ENCODE data around the gene DNAH2.

DNAH2 gene

DNA sequence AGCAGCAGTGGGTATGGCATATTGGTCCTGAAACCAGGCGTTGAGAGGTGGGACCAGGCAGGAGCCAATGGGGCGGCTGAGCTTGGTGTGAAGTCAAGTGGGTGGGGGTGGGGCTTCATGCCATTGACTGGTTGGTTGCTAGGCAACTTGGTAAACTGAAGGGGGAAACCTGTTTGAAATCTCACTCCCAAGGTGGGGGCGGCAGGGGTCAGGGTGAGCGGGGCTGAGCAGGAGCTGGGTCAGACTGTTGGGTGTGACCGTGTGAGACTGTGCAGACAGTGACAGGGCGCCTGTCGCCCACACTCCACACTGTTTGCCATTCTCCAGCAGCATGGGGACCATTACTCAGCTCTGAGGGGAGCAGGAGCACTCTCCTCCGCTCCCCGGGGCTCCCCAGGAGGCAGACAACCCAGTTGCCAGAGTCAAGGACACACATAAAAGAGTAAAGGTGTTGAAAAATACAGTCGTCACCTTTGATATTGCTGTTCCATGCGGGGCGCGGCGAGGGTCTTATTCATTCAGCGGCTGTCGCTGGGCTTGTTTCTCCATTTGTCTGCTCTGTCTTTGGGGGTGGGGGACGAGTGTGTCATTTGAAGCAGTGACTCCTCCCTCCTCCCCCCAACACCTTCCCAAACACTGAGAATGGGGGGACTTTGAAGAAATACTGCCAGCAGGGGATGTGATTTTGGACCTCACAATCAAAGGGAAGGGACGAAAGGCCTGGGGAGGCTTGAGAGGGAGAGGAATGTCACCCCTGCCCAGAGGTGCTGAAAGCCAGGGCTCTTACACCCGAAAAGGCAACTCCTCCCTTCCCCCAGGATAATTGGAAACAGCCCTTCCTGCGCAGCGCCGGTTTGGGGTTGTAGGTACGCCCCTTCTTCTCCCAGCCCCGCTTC lies 13.7 kb upstream of the DNAH2 start:
- DNase-seq, result no peak

DNA sequence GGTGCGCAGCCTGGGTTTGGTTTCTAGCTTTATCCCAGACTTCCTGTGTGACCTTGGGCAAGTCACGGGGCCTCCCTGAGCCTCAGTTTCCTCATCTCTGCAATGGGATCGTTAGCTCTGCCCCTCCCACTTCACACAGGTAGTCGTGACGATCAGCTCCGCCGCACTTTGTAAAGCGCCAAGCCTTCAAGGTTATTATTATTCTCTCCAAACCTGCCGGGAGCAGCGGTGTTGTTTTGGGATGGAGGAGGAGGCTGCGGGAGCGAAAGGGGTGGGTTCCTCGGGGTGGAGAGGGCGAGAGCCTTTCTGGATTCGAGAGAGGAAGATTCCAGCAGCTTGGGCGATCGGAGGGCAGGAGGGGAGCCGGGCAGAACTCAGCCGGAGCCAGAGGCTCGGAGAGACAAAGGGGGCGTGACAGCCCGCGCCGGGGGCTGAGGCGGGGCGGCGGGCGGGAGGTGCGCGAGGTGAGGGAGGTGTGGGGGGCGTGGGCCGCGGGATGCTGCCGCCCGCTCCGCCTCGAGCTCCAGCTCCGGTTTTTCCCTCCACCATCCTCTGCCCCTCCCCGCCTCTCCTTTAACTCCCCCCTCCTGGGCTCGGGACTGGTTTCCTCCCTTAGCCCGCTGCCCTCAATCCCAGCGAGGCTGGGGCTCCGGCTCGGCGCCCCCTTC lies 12.8 kb upstream of the DNAH2 start, which contains the start of gene EFNB3:
Gene EFNB3, plus strand, starts transcription at position 602 of the 668 bp plus-strand sequence. CDS start 397 bp downstream, outside the sequence.
- DNase-seq, result no peak

DNA sequence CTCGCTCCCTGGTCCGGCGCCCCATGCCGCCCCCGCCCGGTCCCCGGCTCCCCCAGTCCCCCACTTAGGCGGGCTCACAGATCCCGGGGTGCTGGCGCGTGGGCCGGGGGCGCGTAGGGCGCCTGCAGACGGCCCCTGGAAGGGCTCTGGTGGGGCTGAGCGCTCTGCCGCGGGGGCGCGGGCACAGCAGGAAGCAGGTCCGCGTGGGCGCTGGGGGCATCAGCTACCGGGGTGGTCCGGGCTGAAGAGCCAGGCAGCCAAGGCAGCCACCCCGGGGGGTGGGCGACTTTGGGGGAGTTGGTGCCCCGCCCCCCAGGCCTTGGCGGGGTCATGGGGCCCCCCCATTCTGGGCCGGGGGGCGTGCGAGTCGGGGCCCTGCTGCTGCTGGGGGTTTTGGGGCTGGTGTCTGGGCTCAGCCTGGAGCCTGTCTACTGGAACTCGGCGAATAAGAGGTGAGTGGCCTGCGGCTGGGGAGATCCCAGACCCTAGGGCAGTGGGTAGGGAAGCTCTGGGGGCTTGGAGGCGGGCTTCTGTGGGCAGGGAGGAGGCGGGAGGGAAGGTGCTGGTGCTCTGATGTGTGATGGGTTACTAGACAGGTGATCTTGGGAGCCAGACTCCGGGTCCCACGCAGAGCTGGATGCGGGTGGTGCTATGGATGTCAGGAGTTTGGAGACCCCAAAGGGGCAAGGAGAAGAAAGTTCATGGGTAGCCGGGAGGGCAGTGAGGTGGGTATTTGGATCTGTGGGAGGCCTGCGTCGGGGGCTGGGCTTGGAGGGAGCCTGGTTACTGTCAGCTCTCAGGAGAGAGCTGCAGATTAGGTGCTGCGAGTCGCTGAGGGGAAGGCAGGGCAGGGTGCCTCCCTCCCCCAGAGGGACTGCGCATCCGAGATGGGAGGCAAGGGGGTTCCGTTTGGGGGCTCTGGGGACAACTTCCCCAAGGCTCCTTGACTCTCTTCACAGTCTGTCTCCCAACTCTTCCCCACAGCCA lies 12.0 kb upstream of the DNAH2 start:
- no peak for DNase-seq

DNA sequence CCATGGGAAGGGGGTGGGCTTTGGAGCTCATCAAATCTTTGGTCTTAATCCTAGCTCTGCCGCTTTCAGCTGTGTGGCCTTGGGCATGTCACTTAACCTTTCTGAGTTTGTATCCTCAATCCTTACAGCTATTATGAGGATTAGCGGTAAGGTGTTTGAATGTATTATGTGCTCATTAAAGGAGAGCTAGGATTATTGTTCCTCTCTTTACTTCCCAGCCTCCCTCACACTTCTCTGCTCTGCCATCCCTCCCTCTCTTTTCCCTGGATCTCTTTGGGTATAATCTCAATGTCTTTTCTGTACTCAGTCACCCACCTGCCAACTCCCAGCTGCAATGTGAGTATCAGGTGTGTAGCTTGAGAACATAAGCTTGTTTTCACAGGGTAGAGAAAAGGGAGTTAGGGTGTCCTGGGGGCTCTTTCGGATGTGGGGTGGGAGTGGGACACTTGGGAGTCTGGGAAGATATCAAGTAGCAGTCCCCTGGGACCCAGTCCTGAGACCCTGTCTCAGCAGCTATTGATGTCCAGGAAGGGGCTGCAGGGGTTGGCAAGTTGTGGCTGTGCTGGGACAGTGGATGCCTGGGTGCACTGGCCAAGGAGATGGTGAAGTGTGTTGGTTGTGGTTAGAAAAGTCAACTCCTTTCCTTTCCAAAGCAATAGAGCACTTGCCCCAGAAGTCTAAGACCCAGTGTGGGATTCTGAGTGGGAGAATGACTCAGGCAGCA lies 10.8 kb upstream of the DNAH2 start:
- no peak for DNase-seq

DNA sequence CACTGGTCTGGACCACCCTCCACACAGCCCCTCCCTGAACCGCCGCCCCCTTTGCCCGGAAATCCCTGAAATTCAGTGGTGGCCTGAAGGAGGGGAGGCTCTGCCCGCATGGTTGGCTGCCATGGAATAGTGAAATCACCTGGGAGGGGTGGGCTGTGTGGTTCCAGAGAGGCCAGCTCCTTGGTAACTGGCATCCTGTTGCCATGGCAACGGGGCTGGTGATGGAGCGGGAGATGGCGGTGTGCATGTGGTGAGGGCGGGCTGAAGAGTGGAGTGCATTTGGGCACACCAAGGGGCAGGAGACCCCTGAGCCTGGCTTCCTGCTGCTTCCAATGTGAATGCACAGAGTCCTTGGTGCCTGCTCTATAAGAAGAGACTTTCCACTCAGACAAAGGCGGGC lies 10.1 kb upstream of the DNAH2 start:
- no peak for DNase-seq

DNA sequence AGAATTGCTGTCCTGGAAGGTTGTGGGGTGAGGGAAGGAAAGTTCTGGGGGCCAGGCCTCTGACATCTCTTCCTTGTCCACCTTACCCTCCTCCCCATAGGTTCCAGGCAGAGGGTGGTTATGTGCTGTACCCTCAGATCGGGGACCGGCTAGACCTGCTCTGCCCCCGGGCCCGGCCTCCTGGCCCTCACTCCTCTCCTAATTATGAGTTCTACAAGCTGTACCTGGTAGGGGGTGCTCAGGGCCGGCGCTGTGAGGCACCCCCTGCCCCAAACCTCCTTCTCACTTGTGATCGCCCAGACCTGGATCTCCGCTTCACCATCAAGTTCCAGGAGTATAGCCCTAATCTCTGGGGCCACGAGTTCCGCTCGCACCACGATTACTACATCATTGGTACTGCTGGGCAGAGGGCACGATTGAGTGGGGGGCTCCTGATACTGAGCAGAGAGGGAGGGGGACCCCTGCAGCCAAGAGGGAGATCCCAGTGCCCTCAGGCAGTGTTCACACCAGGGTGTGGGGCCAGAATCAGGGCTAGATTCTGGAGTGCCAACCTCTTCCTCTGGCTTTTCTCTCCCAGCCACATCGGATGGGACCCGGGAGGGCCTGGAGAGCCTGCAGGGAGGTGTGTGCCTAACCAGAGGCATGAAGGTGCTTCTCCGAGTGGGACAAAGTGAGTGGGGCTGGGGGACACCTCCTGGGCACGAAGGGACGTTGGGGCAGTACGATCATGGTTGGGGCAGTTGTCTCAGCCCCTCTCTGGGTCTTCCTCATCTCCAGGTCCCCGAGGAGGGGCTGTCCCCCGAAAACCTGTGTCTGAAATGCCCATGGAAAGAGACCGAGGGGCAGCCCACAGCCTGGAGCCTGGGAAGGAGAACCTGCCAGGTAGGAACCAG lies 9.4 kb upstream of the DNAH2 start:
- no peak for DNase-seq

- DNase-seq, result no peak
Observed at GRCh38 chr17:7709031-7709430, 8.5 kb upstream of the DNAH2 start.

DNA sequence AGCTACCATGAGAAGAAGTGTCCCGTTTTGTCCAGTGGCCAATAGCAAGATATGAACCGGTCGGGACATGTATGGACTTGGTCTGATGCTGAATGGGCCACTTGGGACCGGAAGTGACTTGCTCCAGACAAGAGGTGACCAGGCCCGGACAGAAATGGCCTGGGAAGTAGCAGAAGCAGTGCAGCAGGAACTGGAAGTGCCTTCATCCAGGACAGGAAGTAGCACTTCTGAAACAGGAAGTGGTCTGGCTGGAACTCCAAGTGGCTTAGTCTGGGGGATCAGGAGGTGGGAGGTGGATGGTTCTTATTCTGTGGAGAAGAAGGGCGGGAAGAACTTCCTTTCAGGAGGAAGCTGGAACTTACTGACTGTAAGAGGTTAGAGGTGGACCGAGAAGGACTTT lies 7.2 kb upstream of the DNAH2 start:
- DNase-seq, result no peak

- DNase-seq, result no peak
Observed at GRCh38 chr17:7711051-7711755, 6.3 kb upstream of the DNAH2 start.

DNA sequence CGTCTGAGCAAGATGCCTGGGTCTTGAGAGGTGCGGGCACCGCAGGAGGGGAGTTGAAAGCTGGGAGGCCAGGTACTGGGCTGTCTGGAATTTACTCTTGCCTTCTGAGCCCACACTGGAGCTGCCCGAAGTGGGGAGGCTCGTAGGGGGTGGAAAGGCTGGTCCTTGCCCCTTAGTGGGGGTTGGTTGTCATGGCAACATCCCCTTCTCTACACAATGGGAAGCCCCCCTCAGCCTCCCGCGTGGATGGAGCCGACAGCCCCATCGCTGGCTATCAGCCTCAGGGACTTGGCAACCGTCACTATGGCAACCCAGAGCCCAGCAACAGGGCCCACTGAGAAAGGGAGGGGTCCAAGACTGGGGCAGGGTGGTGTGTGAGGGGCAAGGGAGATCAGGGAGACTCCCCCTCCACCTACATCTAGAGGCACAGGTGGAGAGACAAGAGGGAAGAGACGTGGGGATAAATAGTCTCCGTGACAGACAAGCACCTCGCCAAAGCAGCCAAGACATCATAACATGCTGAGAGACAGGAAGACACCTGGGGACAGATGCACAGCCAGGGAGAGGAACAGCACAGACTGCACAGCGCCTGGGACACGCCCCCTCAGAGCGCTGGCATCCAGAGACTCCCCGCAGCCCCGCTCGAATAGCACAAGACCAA lies 5.3 kb upstream of the DNAH2 start:
- DNase-seq, result no peak

DNA sequence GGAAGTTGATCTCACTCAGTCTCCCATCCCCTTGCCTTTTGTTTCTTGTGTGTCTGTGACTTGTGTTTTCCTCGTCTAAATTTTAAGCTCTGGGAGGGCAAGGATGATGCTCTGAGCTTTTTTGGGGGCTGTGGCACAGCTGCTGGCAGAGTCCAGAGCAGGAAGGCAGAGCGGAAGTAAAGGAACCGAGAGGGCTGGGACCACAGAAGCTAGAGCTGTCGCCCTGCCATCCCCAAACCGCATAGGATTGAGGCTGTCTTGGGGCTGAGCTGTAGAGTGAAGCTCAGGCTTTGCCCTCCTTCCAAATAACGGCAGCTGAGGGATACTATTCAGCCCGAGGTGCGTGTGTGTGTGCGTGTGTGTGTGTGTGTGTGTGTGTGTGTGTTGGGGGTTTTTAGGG lies 3.8 kb upstream of the DNAH2 start:
- DNase-seq, result no peak

DNA sequence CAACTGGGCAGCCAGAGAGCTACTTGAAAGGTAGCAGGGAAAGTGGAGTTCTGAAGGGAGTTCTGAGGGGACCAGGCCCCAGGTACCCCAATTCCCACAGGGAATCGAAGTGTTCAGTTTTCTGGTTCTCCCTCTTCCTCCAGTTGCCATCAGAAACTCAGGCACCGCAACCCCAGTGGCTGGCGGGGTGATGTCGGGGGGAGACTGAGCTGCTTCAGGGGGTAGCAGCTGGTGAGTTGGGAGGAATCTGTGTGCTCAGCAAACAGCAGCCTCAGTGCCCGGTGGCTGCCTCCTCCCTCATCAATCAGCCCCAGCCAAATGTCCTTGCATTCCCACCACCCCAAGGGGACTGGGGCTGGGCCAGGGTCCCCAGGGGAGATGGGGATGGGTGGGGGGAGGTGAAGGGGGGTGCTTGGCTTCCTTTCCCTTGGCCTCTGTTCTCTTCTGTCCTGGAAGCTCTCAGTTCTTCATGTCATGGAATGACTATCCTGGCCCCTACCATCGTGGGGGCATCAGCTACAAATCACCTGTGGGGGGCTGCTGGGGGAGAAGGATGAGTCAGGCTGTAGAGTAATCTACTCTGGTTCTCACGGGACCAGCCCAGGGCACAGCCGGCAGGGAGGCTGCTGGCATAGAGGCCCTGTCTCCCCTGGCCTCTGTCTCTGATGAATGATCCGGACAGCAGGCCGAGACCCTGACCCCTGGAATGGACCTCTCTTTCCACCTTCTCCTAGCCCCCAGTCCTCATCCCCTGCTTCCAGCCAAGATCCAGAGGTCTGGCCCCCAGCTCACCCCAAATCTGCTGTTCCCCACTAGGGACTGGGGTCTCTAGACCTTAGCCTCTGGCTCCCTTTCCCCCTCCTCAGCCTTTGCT lies 2.6 kb upstream of the DNAH2 start:
- no peak for DNase-seq

DNA sequence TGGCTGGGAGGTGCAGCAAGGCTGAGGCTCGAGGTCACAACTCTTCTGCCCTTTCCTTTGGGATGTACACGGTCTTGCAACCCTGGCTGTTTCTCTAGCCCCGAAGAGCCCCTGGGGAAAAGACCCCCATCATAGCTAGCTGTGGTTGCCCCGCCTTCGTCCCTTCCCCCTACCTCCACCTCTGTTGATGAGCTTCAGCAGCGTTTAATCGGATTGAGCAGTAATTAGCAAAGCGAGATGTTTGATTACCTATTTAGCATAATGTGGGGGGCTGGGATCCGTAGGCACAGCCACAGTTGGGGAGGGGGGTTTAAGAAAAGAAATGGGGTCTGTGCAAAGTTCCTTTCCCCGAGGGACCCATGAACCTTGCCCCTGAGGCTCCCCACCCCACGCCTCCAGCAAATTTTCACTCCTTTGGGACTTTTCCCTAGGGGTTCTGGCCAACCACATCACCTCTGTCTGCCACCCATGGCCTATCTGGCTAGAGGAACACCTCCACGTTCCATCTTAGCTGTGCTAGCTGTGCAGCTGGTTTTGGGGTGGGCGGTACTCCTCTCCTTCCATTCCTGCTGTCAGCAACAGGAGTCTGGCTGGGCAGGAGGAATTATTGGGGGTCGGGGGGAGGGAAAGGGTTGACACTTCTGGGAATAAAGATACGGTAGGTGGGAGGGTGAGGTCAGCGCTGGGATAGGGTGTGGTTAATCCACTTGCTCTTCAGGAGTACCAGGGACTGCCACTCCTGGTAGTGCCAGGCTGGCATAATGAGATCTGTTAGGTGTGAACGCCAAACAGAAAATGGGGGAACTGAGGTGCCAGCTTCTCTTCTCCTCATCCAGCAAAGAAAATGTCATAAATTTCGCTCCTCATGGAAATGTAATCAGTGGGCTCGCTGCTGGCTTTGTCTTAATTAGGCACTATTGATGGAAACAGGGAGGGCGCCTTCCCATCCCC lies 1.3 kb upstream of the DNAH2 start:
- no peak for DNase-seq

- DNase-seq, result no peak
Observed at GRCh38 chr17:7717756-7718350, 309 bp downstream of the DNAH2 start.

GRCh38 chr17:7719661-7720060 lies 2.1 kb downstream of the DNAH2 start:
- no peak for DNase-seq

GRCh38 chr17:7720125-7720524 lies 2.6 kb downstream of the DNAH2 start:
- DNase-seq, result no peak

GRCh38 chr17:7721612-7722011 lies 4.1 kb downstream of the DNAH2 start:
- DNase-seq, result no peak
